ENCODE data around the gene ZFP90.
"Not testable (repeated sequence)": the region's sequence is repeated elsewhere in the genome, so short reads cannot be mapped to it uniquely, and the experiment has no call there.

Gene ZFP90

DNA sequence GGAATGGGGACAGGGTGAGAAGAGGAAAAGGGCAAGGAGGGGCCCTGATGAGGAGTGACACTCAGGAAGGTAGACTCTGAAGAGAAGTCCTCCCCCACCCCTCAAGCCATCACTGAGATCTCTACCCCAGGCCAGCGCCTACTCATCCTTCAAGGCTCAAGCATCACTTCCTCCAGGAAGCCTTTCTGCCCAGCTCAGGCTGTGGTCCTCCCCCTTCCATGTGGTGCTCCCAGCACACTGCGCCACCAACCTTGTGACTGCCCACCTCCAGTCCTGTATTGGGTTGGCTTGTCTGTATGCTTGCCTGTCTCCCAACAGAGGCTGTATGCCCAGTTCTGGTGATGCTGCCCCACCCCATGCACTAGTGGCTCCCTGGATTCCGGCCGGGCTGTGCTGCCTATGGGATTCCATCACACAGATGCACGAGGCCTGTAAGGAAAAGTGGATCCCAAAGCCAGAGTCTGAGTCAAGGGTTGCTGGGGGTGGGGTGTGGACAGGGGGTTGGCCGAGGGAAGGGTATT lies 19.8 kb upstream of the ZFP90 start:
- no peak for DNase-seq

DNA sequence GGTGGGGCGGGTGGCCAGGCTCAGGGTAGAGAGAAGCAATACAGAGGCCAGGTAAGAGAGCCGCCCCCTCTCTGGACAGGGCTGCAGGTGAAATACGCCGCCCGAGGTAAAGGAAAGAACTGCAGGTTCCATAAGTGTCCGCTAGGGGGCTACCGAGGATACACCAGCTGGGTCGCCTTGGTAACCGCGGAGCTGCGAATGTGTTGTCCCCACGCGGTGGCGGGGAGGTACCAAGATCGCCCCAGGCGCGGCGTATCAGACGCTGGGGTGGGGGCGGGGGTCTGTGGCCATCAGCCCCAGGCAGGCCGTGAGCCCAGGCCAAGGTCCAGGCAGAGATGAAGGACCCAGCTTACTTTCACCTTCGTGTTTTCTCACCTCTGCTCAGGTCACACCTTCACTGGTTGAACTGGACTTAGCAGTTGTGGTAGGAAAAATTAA lies 18.4 kb upstream of the ZFP90 start:
- DNase-seq: peak; percentile 73

DNA sequence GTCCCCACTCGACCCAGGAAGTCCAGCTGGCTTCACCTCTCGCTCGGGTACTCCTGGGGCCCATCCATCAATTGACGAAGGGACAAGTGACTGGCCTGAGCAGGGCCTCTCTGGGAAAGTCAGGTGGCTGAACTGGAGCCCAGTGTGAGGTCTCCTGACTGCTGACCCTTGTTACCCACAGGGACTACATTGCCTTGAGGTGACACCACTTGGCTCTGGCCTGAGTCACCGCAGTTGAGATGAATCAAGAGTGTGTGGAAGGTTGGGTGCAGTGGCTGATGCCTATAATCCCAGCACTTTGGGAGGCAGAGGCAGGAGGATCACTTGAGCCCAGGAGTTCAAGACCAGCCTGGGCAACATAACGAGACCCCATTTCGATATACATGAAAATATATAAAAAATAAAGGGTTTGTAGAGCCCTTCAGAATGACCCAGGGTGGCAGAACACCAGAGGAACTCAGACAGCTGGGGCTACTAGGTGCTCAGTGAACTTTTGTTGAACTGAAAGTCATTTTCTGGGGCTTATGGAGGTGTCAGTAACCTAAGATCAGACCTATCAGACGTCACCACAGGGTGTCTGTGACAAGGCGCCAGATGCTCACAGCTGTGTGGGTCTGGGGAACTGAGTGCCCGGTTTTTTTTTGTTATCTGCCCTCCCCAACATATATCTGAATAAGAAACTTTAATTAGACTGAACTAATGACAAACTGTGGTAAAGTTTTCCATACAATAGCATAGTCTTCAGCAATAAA lies 14.8 kb upstream of the ZFP90 start:
- no peak for DNase-seq

DNA sequence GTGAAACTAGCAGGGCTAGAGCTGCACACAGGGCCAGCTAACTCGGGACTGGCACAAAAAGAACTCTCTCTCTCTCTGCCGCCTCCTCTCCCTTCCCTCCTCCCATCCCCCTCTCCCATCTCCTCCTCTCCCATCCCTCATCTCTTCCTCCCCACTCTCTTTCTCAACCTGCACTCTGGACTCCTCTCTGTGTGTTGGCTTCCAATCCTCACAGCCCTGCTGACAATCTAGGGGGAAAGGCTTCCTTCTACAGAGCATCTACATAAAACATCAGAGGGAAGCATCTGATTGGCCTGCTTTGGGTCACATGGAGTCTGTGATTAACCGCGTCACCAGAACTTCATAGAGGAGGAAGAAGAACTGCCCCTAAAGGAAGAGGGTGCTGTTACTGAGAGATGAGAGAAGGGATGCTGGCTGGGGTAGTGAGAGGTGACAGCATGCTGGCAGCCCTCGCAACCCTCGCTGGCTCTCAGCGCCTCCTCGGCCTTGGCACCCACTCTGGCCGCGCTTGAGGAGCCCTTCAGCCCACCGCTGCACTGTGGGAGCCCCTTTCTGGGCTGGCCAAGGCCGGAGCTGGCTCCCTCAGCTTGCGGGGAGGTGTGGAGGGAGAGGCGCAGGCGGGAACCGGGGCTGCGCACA lies 12.8 kb upstream of the ZFP90 start:
- no peak for DNase-seq

DNA sequence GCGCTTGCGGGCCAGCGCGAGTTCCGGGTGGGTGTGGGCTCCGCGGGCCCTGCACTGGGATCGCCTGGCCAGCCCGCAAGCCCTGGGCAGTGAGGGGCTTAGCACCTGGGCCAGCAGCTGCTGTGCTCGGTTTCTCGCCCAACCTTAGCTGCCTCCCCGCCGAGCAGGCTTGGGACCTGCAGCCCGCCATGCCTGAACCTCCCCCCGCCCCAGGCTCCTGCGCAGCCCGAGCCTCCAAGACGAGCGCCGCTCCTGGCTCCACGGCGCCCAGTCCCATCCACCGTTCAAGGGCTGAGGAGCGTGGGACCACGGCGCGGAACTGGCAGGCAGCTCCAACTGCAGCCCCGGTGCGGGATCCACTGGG lies 12.3 kb upstream of the ZFP90 start:
- DNase-seq: no peak

DNA sequence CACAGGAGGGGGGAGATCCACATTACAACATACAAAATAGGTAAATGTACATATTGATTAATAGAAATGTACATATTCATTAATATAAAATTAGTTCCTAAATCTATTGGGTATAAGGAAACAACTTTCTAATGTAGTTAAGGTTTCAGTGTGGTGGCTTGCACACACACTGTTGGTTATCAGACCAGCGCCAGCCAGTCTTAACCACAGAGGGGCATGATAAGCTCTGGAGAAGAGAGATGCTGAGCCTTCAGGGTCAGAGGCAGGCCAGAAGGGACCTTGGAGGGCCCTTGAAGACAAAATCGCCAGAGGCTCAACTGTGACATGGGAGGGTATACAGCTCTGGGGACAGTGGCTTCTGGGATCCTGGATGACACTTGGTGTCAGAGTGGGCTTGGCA lies 10.9 kb upstream of the ZFP90 start:
- DNase-seq: no peak

DNA sequence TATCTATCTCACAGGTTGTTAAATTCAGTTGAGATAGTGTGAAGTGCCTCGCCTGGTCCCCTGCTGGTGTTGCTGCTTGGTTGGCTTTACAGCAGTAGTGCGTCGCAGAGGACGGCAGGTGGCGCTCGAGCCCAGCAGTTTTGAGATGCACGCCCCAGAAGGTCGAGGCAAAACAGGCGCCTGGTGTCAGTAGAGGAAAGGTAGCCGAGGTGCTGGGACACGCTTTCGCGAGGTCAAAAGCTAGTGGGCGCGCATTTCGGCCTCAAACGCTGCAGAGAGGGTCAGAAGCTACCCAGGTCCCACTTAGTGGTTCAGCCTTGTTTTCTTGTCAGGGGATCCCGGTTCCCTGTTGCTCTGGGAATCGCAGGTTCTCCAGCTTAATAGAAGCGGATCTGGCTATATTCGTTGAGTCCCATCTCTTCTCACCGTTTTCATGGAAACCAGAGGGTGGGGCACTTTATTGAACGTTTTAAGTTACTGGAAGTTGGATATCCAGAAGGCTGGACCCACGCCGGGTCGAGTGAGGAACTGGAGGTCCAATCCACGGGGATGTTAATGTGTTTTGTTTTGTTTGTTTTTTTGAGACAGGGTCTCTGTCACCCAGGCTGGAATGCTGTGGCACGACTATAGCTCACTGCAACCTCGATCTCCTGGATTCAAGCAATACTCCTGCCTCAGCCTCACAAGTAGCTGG lies 10.3 kb upstream of the ZFP90 start:
- peak; percentile 81 for DNase-seq

DNA sequence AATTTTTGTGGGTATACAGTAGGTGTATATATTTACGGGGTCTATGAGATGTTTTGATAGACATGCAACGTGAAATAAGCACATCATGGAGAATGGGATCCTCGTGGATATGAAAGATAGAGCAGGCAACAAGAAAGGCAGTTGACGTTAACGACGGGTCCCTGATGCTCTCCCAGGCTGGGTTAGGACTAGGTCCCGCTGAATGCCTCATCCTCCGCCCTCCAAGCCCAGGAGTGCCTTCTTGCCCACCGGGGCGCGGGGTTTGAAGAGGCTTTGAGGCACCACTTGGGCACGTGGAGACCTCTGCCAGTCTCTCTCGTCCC lies 9.5 kb upstream of the ZFP90 start:
- no peak for DNase-seq

DNA sequence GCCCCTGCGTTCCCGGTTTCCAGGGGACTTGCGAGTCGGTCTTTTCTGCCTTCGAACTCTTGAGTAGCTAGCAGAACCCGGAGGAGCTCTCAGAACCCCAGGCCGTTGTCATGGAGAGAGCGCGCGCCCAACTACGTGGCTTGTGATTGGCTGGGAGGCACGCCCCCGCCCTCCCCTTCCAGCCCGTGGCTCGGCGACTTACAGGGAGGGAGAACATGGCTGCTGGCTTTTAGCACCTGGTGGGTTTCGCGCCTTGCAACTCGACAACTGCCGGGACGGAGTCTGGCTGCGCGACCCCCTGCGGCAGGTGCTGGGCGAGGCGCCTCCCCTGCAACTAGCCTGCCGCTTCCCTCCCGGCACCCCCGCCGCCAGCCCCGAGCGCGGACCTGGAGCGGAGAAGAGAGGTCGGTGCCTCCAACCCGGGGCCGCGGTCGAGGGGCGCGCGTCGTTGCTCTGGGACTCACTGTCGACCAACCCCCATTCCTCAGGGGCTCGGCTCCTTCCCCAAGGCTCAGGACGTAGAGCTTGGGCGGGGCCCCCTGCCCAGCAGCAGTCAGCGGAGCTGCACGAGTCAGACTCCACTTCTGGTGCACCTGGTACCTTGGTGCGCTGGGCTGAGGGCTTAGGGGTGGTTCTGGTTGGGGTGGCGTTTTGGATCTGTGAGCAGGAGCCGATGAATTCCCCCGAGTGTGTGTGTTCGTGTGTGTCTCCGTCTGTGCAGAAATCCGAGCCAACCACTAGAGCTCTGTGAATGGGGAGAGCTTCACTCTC lies 9.0 kb upstream of the ZFP90 start:
- DNase-seq: peak; percentile 85

DNA sequence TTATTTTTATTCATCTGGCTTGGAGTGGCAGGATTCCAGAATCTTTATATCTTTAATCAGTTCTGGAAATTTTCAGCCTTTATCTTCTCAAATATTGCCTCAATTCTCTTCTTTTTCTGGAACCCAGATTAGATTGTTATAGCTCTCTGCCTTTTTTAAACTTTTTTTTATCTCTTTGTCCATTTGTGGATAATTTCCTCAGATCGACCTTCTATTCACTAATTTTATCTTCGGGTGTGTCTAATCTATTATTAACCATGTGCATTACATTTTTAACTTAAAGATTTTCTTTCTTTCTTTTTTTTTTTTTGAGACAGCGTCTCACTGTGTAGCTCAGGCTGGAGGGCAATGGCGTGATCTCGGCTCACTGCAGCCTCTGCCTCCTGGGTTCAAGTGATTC lies 5.2 kb upstream of the ZFP90 start:
- DNase-seq: no peak

DNA sequence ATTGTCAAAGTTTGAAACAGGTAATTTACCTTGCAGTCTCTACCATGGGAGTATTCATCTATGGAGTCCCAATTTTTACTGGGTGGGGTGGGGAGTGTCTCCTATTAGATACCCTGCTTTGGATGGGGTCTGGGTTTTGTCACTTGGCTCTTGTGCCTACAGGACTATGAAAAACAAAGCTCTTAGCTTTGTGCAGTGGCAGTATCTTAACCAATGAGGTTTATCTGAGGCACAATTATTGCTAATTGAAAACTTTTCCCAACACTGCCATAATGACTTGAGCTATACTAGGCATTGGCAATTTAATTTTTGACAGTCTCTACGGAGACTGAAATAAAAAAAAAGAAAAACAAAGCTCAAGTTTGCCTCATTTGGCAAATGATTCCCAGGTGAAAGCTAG lies 3.8 kb upstream of the ZFP90 start:
- DNase-seq: no peak

DNA sequence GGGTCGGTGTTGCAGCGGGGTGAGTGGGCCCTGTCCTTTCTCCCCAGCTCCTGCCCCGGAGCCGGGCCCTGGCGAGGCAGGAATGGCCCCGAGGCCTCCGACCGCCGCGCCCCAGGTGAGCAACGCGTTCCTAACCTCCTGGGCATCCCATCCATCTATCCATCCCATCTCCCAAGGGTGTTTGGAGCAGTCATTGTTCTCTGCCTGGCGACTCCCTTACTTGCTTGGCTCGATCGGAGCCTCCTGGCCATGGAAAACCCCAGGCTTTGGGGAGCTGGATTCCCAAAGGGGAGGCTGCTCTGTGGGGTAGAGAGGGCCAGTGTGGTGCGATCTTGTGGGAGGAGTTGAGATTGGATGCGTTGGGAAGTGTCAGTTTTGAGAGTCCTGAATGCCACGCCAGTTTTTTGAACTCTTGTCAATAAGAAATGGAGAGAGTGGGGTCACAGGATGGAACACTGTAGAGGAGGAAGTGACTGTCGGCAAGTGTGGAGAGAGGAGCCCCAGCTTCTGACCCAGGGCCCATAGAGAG lies 684 bp downstream of the ZFP90 start:
- peak; percentile 8 for DNase-seq

DNA sequence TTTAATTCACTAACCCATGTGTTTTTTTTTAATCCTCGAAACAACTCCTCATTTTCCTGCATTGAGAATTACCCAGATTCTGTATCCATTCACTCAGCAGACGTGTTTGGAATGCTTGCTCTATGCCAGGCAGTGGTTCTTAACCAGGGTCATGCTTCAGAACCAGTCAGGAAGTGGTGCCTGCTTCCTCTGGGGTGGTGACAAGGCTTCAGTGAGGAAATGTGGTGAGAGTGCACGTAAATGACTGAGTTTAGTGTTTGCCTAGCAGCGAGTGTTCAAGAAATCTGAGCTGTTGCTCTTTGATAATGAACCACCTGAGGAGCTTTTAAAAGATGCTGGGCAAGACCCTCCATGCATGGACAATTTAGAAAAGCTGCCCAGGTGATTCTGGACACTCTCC lies 9.9 kb downstream of the ZFP90 start:
- peak; percentile 16 for DNase-seq

DNA sequence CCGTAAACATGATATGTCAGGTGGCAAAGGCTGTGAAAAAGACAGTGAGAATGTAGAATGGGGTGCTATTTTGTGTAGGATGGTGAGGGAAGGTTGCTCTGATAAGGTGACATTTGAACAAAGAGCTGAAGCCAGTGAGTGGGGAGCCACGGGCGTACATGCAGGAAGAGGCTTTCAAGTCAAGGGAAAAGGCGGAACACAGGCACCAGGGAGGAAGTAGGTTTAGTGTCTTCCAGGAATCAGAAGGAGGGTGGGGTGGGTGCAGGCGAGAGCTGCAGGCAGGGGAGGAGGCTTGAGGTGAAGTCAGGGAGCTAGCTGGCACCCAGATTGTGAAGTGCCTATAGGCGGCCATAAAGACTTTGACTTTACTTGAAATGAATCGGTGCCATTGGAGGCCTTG lies 14.1 kb downstream of the ZFP90 start:
- DNase-seq: no peak

DNA sequence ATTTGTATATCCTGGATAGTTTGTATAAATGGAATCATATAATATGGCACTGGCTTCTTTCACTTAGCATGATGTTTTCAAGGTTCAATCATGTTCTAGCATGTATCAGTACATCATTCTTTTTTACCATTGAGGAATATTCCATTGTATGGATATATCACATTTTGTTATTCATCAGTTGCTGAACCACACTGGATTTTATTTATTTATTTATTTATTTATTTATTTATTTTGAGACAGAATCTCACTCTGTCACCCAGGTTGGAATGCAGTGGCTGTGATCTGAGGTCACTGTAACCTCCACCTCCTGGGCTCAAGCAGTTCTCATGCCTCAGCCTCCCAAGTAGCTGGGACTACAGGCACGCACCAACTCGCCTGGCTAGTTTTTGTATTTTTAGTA lies 21.2 kb downstream of the ZFP90 start:
- DNase-seq: not testable (repeated sequence)

DNA sequence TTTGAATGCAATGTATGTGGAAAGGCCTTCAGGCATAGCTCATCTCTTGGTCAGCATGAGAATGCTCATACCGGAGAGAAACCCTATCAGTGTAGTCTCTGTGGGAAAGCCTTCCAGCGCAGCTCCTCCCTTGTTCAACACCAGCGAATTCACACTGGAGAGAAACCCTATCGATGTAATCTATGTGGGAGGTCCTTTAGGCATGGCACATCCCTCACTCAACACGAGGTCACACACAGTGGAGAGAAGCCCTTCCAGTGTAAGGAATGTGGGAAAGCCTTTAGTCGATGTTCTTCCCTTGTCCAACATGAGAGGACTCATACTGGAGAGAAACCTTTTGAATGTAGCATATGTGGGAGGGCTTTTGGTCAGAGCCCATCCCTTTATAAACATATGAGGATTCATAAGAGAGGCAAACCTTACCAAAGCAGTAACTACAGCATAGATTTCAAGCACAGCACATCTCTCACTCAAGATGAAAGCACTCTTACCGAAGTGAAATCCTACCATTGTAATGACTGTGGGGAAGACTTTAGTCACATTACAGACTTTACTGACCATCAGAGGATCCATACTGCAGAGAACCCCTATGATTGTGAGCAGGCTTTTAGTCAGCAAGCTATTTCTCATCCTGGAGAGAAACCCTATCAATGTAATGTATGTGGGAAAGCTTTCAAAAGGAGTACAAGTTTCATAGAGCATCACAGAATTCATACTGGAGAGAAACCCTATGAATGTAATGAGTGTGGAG lies 24.7 kb downstream of the ZFP90 start:
- no peak for DNase-seq

DNA sequence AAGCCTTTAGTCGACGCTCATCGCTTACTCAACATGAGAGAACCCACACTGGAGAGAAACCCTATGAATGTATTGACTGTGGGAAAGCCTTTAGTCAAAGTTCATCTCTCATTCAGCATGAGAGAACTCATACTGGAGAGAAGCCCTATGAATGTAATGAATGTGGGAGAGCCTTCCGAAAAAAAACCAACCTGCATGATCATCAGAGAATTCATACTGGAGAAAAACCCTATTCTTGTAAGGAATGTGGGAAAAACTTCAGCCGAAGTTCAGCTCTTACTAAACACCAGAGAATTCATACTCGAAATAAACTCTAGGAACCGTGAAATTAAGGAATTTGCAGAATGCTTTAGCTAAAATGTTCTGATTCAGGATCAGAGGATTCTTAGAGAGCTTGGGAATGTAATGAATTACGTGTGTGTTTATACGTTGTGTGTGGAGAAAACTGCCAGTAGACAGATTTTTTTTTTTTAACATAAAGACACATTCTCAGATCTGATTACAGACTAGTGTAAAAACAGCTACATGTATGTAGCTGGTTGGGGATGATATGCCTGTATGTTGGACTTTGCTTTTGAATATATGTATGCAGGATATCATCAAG lies 25.4 kb downstream of the ZFP90 start:
- DNase-seq: no peak

DNA sequence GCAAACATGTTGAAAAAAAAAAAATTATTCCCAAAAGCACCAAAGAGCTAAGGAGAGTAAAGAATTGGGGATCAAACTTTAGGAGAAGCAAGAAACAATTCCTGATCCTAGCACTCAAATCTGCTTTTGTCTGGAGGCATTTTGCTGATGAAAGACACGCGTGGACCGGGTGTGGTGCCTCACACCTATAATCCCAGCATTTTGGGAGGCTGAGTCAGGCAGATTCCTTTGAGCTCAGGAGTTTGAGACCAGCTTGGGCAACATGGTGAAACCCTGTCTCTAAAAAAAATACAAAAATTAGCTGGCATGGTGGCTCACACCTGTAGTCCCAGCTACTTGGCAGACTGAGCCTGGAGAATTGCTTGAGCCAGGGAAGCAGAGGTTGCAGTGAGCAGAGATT lies 35.4 kb downstream of the ZFP90 start:
- no peak for DNase-seq

DNA sequence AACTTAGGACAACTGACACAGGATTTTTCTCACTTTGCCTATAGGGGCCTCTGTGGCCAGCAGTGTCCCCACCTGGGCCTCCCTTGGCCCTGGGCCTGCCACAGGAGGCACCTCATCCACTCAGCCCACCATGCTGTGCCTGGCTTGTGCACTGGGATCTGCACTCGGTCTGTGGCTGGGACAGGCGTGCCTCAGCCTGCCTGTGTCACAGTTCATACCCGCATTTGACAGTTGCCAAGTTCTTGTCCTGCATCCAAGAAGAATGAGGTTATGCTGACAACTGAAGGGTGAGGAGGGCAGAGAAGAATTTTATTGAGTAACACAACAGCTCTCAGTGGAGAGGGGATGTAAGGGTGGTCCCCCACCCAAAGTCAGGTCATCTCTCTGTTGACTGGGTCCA lies 36.0 kb downstream of the ZFP90 start:
- no peak for DNase-seq

DNA sequence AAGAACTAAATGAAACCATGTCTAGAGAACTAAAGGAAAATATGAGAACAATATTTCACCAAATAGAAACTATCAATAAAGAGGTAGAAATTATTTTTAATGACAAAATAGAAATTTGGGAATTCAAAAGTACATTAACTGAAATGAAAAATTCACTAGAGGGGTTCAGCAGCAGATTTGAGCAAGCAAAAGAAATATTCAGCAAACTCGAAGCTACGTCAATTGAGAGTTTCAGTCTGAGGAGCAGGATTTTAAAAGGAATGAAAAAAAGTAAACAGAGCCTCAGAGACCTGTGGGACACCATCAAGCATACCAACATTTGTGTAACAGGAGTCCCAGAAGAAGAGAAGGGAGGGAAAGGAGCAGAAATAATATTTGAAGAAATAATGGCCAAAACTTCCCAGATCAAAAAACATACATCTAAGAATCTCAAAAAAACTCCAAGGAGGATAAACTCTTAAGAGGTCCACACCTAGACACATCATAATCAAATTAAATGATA lies 38.3 kb downstream of the ZFP90 start:
- DNase-seq: no peak

DNA sequence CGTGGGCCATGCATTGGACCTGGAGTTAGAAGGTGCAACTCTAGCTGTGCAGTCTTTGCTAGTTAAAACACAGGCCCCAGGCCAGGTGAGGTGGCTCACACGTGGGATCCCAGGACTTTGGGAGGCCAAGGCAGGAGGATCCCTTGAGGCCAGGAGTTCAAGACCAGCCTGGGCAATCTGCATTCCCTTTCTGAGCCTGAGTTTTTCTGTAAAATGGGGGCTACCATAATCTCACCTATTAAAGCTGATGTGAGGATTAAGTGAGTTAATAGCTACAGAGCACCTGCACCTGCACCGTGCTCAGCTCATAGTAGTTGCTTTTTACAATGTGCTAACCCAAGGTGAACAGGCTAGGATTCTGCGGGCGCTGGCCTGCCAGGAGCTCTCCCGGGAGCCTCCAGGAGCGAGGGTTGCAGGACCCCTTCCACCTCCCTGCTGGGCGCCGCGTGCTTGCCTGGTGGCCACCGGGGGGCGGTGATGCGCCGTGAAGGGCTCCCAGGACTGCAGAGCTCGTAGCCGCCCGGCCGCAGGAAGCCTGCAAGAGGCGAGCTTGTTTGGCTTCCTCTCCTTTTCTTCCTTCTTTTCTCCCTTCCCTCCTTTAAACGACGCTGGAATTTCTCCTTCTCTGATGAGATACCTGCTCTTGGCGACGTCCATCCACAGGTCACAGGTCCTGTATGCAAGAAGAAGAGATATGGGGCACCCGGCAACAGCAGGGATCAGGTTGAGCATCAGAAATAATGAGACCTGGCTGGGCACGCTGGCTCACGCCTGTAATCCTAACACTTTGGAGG lies 51.3 kb downstream of the ZFP90 start:
- peak; percentile 22 for DNase-seq
